ENCODE measurements around the gene DGLUCY. TPM values are rescaled to one million over a fixed set of nuclear protein-coding genes. Genes with fewer than 3 reads are reported as not detected.

Gene DGLUCY
- total RNA-seq, 4 donors from 2014 or later: 30.7 to 56.5 (median 38.9) TPM

GRCh38 chr14:91230397-91231035 is 116.6 kb downstream of the DGLUCY start:
- TF ChIP-seq CTCF (IDR thresholded peaks at IDR 0.05; ENCODE audit: low read depth): no peak

- TF ChIP-seq CTCF (IDR thresholded peaks at IDR 0.05; ENCODE audit: low read depth): no peak
Observed at GRCh38 chr14:91231446-91231845, 117.6 kb downstream of the DGLUCY start.

- TF ChIP-seq CTCF (IDR thresholded peaks at IDR 0.05; ENCODE audit: low read depth): no peak
Observed at GRCh38 chr14:91232052-91232451, 118.2 kb downstream of the DGLUCY start.

- no peak for TF ChIP-seq CTCF (IDR thresholded peaks at IDR 0.05; ENCODE audit: low read depth)
Observed at GRCh38 chr14:91232603-91233002, 118.7 kb downstream of the DGLUCY start.

GRCh38 chr14:91233936-91234790 is 120.3 kb downstream of the DGLUCY start:
- no peak for TF ChIP-seq CTCF (IDR thresholded peaks at IDR 0.05; ENCODE audit: low read depth)

GRCh38 chr14:91234791-91235114 is 120.9 kb downstream of the DGLUCY start:
- TF ChIP-seq CTCF (IDR thresholded peaks at IDR 0.05; ENCODE audit: low read depth): no peak

- TF ChIP-seq CTCF (IDR thresholded peaks at IDR 0.05; ENCODE audit: low read depth): no peak
Observed at GRCh38 chr14:91235841-91236240, 122.0 kb downstream of the DGLUCY start.
